K562 (cell line): Measurements from ENCODE around the gene PLEKHH2. TPM values are rescaled to one million over a fixed set of nuclear protein-coding genes. Genes with fewer than 3 reads are reported as not detected.

Source experiments
- ATF7 ChIP-seq: fragments of 450-650 bp; IDR thresholded peaks from 2 replicates; pipeline ENCODE4 v1.7.1; 2014; ENCODE audit warnings: mild to moderate bottlenecking, moderate library complexity
- CBFB ChIP-seq: sonication (generic); formaldehyde crosslinking; IDR thresholded peaks from 2 replicates; pipeline ENCODE4 v1.4.0; 2020; ENCODE audit warnings: mild to moderate bottlenecking, missing genetic modification reagents
- CLOCK ChIP-seq: fragments of 250-450 bp; sonication (Bioruptor Pico); IDR thresholded peaks from 2 replicates; pipeline ENCODE4 v1.4.0; 2020; ENCODE audit warnings: mild to moderate bottlenecking, moderate library complexity, borderline replicate concordance
- EHMT2 ChIP-seq: fragments of 450-650 bp; IDR thresholded peaks from 2 replicates; pipeline ENCODE4 v1.6.1; 2018; ENCODE audit warnings: antibody characterized with exemption
- HDAC1 ChIP-seq, 2 experiments: fragments of 450-650 bp; IDR thresholded peaks; 2 replicates each; pipeline ENCODE4 v1.6.1; 2016 to 2017; ENCODE audit warnings: inconsistent platforms in 1 of 2, mild to moderate bottlenecking in 1 of 2, moderate library complexity in 1 of 2
- ILK ChIP-seq: fragments of 450-650 bp; IDR thresholded peaks from 2 replicates; pipeline ENCODE4 v1.6.1; 2016; ENCODE audit warnings: missing genetic modification characterization, low read depth, mild to moderate bottlenecking, missing compliant biosample characterization, moderate library complexity, borderline replicate concordance
- MTA2 ChIP-seq: fragments of 450-650 bp; IDR thresholded peaks from 2 replicates; pipeline ENCODE4 v1.6.1; 2016; ENCODE audit warnings: low read depth
- MYBL2 ChIP-seq, 2 experiments: fragments of 450-650 bp in 1 of 2; sonication (generic) in 1 of 2; formaldehyde crosslinking in 1 of 2; IDR thresholded peaks; 2 replicates each; pipeline versions ENCODE4 v1.6.1 to v1.8.1; 2017 to 2022; ENCODE audit warnings: borderline replicate concordance in 1 of 2, inconsistent platforms in 1 of 2, low read depth in 1 of 2, mild to moderate bottlenecking in 1 of 2, missing genetic modification reagents in 1 of 2, moderate library complexity in 1 of 2
- MYC ChIP-seq, 2 experiments: fragments of 250-450 bp in 1 of 2; sonication (Bioruptor Pico) in 1 of 2; IDR thresholded peaks; 2 replicates each; pipeline versions ENCODE4 v1.5.1 to v1.6.1; 2012 to 2021; ENCODE audit warnings: low read depth in 2 of 2, borderline replicate concordance in 1 of 2, improper control_type of control experiment in 1 of 2, low read length in 1 of 2, mild to moderate bottlenecking in 1 of 2, moderate library complexity in 1 of 2
- NCOA6 ChIP-seq: fragments of 450-650 bp; IDR thresholded peaks from 2 replicates; pipeline ENCODE4 v1.6.1; 2017; ENCODE audit warnings: mild to moderate bottlenecking
- PBX2 ChIP-seq, 2 experiments: IDR thresholded peaks in 1 of 2; conservative IDR thresholded peaks in 1 of 2; 2 replicates each; pipeline ENCODE4 v1.6.1; 2016; ENCODE audit warnings: low read depth in 2 of 2, mild to moderate bottlenecking in 1 of 2, missing compliant biosample characterization in 1 of 2, missing genetic modification characterization in 1 of 2, moderate library complexity in 1 of 2
- PHF20 ChIP-seq: fragments of 450-650 bp; IDR thresholded peaks from 2 replicates; pipeline ENCODE4 v1.6.1; 2018; ENCODE audit not compliant: partially characterized antibody
- POLR2H ChIP-seq: IDR thresholded peaks from 2 replicates; pipeline ENCODE4 v1.6.1; 2016; ENCODE audit warnings: missing genetic modification characterization, low read depth, mild to moderate bottlenecking, control low read depth, missing compliant biosample characterization, moderate library complexity
- RAD21 ChIP-seq, 2 experiments: fragments of 250-450 bp in 1 of 2; fragments of 450-650 bp in 1 of 2; sonication (Bioruptor Pico) in 1 of 2; formaldehyde crosslinking in 1 of 2; IDR thresholded peaks in 1 of 2; conservative IDR thresholded peaks in 1 of 2; 2 replicates each; pipeline versions ENCODE4 v1.4.0 to v1.8.0; 2020 to 2022; ENCODE audit warnings: mild to moderate bottlenecking in 2 of 2, moderate library complexity in 1 of 2
- SOX6 ChIP-seq: fragments of 450-650 bp; IDR thresholded peaks from 2 replicates; pipeline ENCODE4 v1.6.1; 2014; ENCODE audit warnings: mild to moderate bottlenecking
- STAT5B ChIP-seq: fragments of 250-450 bp; sonication (Bioruptor Pico); IDR thresholded peaks from 2 replicates; pipeline ENCODE4 v1.8.0; 2021; ENCODE audit warnings: mild to moderate bottlenecking, inconsistent platforms
- TEAD2 ChIP-seq: fragments of 450-650 bp; IDR thresholded peaks from 2 replicates; pipeline ENCODE4 v1.6.1; 2016; ENCODE audit warnings: missing genetic modification characterization, control low read depth, missing compliant biosample characterization
- ZBTB1 ChIP-seq: sonication (generic); formaldehyde crosslinking; IDR thresholded peaks from 2 replicates; pipeline ENCODE4 v1.8.1; 2023; ENCODE audit warnings: missing genetic modification reagents, low read depth, mild to moderate bottlenecking, borderline replicate concordance
- ZNF354B ChIP-seq: fragments of 250-450 bp; sonication (Bioruptor Pico); IDR thresholded peaks from 2 replicates; pipeline ENCODE4 v1.4.0; 2020
- polyA plus RNA-seq, 8 experiments: library from polyadenylated mRNA; depleted of rRNA in 4 of 8; stranded (reverse) in 5 of 8; unstranded in 3 of 8; fragments of >200 nt; fragmentation: Nextera tagmentation in 2 of 8; fragmentation: Illumina TruSeq in 1 of 8; extraction: Ambion mirVana in 2 of 8; extraction: Trizol in 1 of 8; gene quantifications; 2 replicates each; pipeline versions ENCODE4 v1.2.1 to v1.2.3, GENCODE V29; 2011 to 2014; ENCODE audit warnings: inconsistent platforms in 1 of 8, missing spikeins in 1 of 8
- total RNA-seq, 7 experiments: library from RNA; depleted of rRNA in 6 of 7; stranded (reverse); fragments of >200 nt in 6 of 7; fragmentation: Illumina TruSeq in 2 of 7; extraction: Trizol in 2 of 7; gene quantifications; 2 replicates each; pipeline versions ENCODE4 v1.2.1 to v1.2.3, GENCODE V29; 2011 to 2021; ENCODE audit warnings: low replicate concordance in 1 of 7
- TF ChIP-seq, protein P1 (sequence below): IDR thresholded peaks from 3 replicates; pipeline ENCODE4 v1.6.1; 2011; ENCODE audit warnings: borderline replicate concordance, mild to moderate bottlenecking; ENCODE audit not compliant: insufficient read length, insufficient read depth

The PLEKHH2 gene
- total and polyA plus RNA-seq, 9 of the 15 experiments (the other 6 are each of a cell fraction or from before 2014, with no cell fraction given): 0.77 to 13.5 (median 2.7) TPM

DNA sequence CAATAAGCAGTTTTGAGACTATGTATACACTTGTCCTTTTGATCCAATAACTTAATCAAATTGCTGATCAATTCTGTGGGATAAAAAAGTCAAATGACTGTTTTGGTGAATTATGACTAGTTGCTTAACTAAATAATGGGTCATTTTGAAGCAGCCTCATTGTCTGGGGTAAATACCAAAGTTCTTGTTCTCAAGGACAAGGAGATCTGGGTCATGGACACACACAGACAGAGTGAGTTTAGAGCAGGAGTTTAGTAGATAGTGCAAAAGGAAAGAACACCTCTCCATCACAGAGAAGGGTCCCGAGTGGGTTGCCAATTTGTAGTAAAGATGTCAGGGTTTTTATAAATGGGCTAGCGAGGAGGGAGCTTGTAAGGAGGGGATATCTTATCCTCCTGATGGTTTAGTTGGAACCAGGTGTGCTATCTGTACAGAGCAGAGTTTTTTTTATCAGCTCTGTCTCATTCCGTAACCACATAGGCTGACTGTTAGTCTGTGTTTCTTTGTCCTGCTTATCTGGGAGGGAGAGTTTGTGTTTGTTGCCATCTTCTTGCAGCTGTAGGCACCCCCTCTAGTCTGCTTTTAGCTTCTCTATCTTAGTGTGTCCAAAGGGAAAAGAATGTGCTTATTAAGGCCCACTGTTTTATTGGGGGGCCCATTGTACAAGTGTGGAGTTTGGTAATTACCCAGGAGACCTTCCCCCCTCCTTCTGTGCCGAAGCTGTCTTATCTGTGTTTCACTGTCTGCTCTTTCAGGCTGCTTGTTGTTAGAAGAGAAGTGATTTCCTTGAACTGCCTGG is 87.9 kb downstream of the PLEKHH2 start (continued):
- TF ChIP-seq ZBTB1 (CRISPR knock-in tag): no peak
- 0 out of 2 replicates have a peak, but pooled peaks have one; percentile 48 for TF ChIP-seq ILK (tag)
- no peak for TF ChIP-seq MYC (IDR thresholded peaks at IDR 0.05; ENCODE audit: low read depth, low read length)
- TF ChIP-seq MYC (CRISPR knock-in tag; IDR thresholded peaks at IDR 0.05; ENCODE audit: borderline replicate concordance, low read depth): no peak
- TF ChIP-seq EHMT2: no peak
- 0 out of 2 replicates have a peak, but pooled peaks have one; percentile 12 for TF ChIP-seq ZNF354B (CRISPR knock-in tag)
- TF ChIP-seq MYBL2 (IDR thresholded peaks at IDR 0.05; ENCODE audit: low read depth): peak; percentile 10; the same call in 1 of the 2 replicates
- no peak for TF ChIP-seq MYBL2 (CRISPR knock-in tag; IDR thresholded peaks at IDR 0.05; ENCODE audit: borderline replicate concordance)
- TF ChIP-seq POLR2H (tag): no peak
- TF ChIP-seq RAD21 (CRISPR knock-in tag; conservative IDR thresholded peaks at IDR 0.05 in 1 of 2, IDR thresholded peaks at IDR 0.05 in 1 of 2): 0 out of 4 replicates have a peak, but pooled peaks have one; percentile 4 to 7
- TF ChIP-seq SOX6: peak; percentile 100
- no peak for TF ChIP-seq STAT5B (CRISPR knock-in tag)
- peak in 1 of 2 experiments; percentile 93; a peak in 2 of 4 replicates for TF ChIP-seq HDAC1 (IDR thresholded peaks at IDR 0.05)
- peak; percentile 23 for TF ChIP-seq PHF20
- TF ChIP-seq, protein P1, sequence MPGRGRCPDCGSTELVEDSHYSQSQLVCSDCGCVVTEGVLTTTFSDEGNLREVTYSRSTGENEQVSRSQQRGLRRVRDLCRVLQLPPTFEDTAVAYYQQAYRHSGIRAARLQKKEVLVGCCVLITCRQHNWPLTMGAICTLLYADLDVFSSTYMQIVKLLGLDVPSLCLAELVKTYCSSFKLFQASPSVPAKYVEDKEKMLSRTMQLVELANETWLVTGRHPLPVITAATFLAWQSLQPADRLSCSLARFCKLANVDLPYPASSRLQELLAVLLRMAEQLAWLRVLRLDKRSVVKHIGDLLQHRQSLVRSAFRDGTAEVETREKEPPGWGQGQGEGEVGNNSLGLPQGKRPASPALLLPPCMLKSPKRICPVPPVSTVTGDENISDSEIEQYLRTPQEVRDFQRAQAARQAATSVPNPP: no peak
- TF ChIP-seq PBX2 (CRISPR knock-in tag; IDR thresholded peaks at IDR 0.05; ENCODE audit: low read depth): no peak
- peak; percentile 44 for TF ChIP-seq PBX2 (tag; conservative IDR thresholded peaks at IDR 0.05; ENCODE audit: low read depth)
- TF ChIP-seq CLOCK (CRISPR knock-in tag): no peak
- TF ChIP-seq NCOA6: no peak; the same call in 1 of the 2 replicates
- TF ChIP-seq MTA2: peak; percentile 98
- TF ChIP-seq ATF7: peak; percentile 77
- no peak for TF ChIP-seq TEAD2
- TF ChIP-seq CBFB (CRISPR knock-in tag): no peak
